H1 (cell line): ENCODE data around the gene TPT1. TPM values are rescaled to one million over a fixed set of nuclear protein-coding genes. Genes with fewer than 3 reads are reported as not detected.
A peak's percentile ranks its signal among the peaks of the same experiment; 100 is the strongest.

Experiments
- CTCF ChIA-PET: fragments of 300-600 bp; sonication (Branson Sonifier 250); formaldehyde crosslinking; loops from one replicate; lab custom pipeline; 2021; ENCODE audit not compliant: partially characterized antibody; lab: Charles Lee
- POLR2A ChIA-PET: fragments of 300-600 bp; sonication (Branson Sonifier 250); formaldehyde crosslinking; loops from one replicate; lab custom pipeline; 2021; ENCODE audit warnings: inconsistent platforms; ENCODE audit not compliant: partially characterized antibody; lab: Charles Lee
- DNase-seq, 2 experiments: peaks; one replicate each; pipeline versions ENCODE4 v3.0.0 to v3.0.0-alpha.2; 2010 to 2022; ENCODE audit warnings: low spot score in 2 of 2, low read depth in 1 of 2, mixed read lengths in 1 of 2
- FAIRE-seq: peaks from 2 replicates; lab custom pipeline; 2011; peaks lifted over from hg19 to GRCh38; lab: Jason Lieb, UNC
- H2AFZ ChIP-seq: 2 replicates; pipeline ENCODE4 v1.8.1; 2012; ENCODE audit warnings: low read length, inconsistent platforms
- H2AK5ac ChIP-seq: 2 replicates; pipeline ENCODE4 v1.6.1; 2013; ENCODE audit warnings: low read depth, low read length
- H2BK120ac ChIP-seq: replicated peaks from 2 replicates; pipeline ENCODE3; 2013; ENCODE audit warnings: low read depth, low read length, inconsistent platforms
- H2BK12ac ChIP-seq: 2 replicates; pipeline ENCODE4 v1.6.1; 2013; ENCODE audit warnings: low read depth, low read length
- H2BK15ac ChIP-seq: 2 replicates; pipeline ENCODE4 v1.6.1; 2013; ENCODE audit warnings: low read length
- H2BK20ac ChIP-seq: 2 replicates; pipeline ENCODE4 v1.6.1; 2013; ENCODE audit warnings: low read length
- H2BK5ac ChIP-seq: 2 replicates; pipeline ENCODE4 v1.6.1; 2013; ENCODE audit warnings: low read depth, low read length
- H3K14ac ChIP-seq: 2 replicates; pipeline ENCODE4 v1.6.1; 2013; ENCODE audit warnings: inconsistent platforms; ENCODE audit not compliant: insufficient read length
- H3K18ac ChIP-seq: 2 replicates; pipeline ENCODE4 v1.6.1; 2013; ENCODE audit warnings: low read length; ENCODE audit errors: extremely low read depth
- H3K23ac ChIP-seq: 2 replicates; pipeline ENCODE4 v1.6.1; 2013; ENCODE audit warnings: inconsistent platforms; ENCODE audit not compliant: insufficient read length
- H3K23me2 ChIP-seq: 2 replicates; pipeline ENCODE4 v1.6.1; 2013; ENCODE audit warnings: low read depth, low read length
- H3K27ac ChIP-seq: 2 replicates; pipeline ENCODE4 v1.6.1; 2011; ENCODE audit warnings: low read depth, low read length, inconsistent platforms
- H3K27me3 ChIP-seq, 4 experiments: replicated peaks in 1 of 4; 1 replicate in 1 of 4; 2 replicates in 3 of 4; pipeline versions ENCODE4 v1.6.1 to v1.8.1; 2011 to 2013; ENCODE audit warnings: low read length in 3 of 4, mild to moderate bottlenecking in 3 of 4, inconsistent platforms in 2 of 4, mixed read lengths in 2 of 4, moderate library complexity in 1 of 4; ENCODE audit not compliant: control insufficient read depth in 3 of 4, insufficient read depth in 3 of 4; ENCODE audit errors: extremely low read depth in 1 of 4
- H3K36me3 ChIP-seq, 4 experiments: 2 replicates each; pipeline versions ENCODE4 v1.6.1 to v1.8.1; 2011 to 2013; ENCODE audit warnings: mild to moderate bottlenecking in 4 of 4, low read length in 3 of 4, moderate library complexity in 2 of 4, control low read depth in 1 of 4, inconsistent platforms in 1 of 4; ENCODE audit not compliant: insufficient read depth in 4 of 4, control insufficient read depth in 2 of 4
- H3K4ac ChIP-seq: replicated peaks from 2 replicates; pipeline ENCODE3; 2013; ENCODE audit warnings: low read length, low read depth, mixed read lengths, inconsistent platforms; ENCODE audit not compliant: insufficient read length
- H3K4me1 ChIP-seq, 4 experiments: replicated peaks in 1 of 4; 1 replicate in 1 of 4; 2 replicates in 3 of 4; pipeline versions ENCODE4 v1.6.1 to v1.8.1; 2011 to 2013; ENCODE audit warnings: low read length in 3 of 4, inconsistent platforms in 2 of 4, mixed read lengths in 1 of 4; ENCODE audit not compliant: insufficient read depth in 4 of 4, control insufficient read depth in 3 of 4
- H3K4me2 ChIP-seq, 2 experiments: 2 replicates each; pipeline versions ENCODE4 v1.6.1 to v1.8.1; 2011 to 2013; ENCODE audit warnings: low read depth in 2 of 2, low read length in 2 of 2, control low read depth in 1 of 2, inconsistent platforms in 1 of 2, mild to moderate bottlenecking in 1 of 2; ENCODE audit not compliant: insufficient read depth in 1 of 2
- H3K4me3 ChIP-seq, 4 experiments: fragments of 200-600, 300-600 bp in 1 of 4; sonication (generic), shearing (Covaris generic), sonication (Bioruptor Twin) in 1 of 4; 2 replicates each; pipeline versions ENCODE4 v1.5.1 to v1.8.1; 2011 to 2016; ENCODE audit warnings: low read length in 4 of 4, low read depth in 3 of 4, control low read depth in 2 of 4, inconsistent platforms in 2 of 4, mild to moderate bottlenecking in 2 of 4, mixed read lengths in 1 of 4, moderate library complexity in 1 of 4; ENCODE audit not compliant: insufficient read depth in 2 of 4; ENCODE audit errors: extremely low read depth in 1 of 4
- H3K56ac ChIP-seq: replicated peaks from 2 replicates; pipeline ENCODE3; 2013; ENCODE audit warnings: low read depth, mild to moderate bottlenecking, mixed read lengths, low read length, inconsistent platforms; ENCODE audit not compliant: insufficient read length
- H3K79me1 ChIP-seq: 2 replicates; pipeline ENCODE4 v1.6.1; 2013; ENCODE audit warnings: low read depth, low read length, control low read depth
- H3K79me2 ChIP-seq, 2 experiments: 2 replicates each; pipeline versions ENCODE4 v1.6.1 to v1.8.1; 2012 to 2013; ENCODE audit warnings: low read length in 2 of 2, mild to moderate bottlenecking in 2 of 2, inconsistent platforms in 1 of 2; ENCODE audit not compliant: insufficient read depth in 2 of 2, control insufficient read depth in 1 of 2
- H3K9ac ChIP-seq, 4 experiments: replicated peaks in 1 of 4; 1 replicate in 1 of 4; 2 replicates in 3 of 4; pipeline versions ENCODE4 v1.6.1 to v1.8.1; 2011 to 2013; ENCODE audit warnings: low read depth in 3 of 4, low read length in 3 of 4, control low read depth in 2 of 4, mild to moderate bottlenecking in 2 of 4, moderate library complexity in 2 of 4, inconsistent platforms in 1 of 4; ENCODE audit errors: extremely low read depth in 1 of 4
- H3K9me3 ChIP-seq, 2 experiments: 2 replicates each; pipeline versions ENCODE4 v1.6.1 to v1.8.1; 2012 to 2013; ENCODE audit warnings: mild to moderate bottlenecking in 2 of 2, moderate library complexity in 2 of 2, control low read depth in 1 of 2, inconsistent platforms in 1 of 2, low read depth in 1 of 2, low read length in 1 of 2, mixed read lengths in 1 of 2; ENCODE audit not compliant: insufficient read depth in 2 of 2
- H4K20me1 ChIP-seq, 2 experiments: replicated peaks in 1 of 2; 2 replicates each; pipeline versions ENCODE3 to v1.8.1; 2011 to 2013; ENCODE audit warnings: inconsistent platforms in 2 of 2, low read length in 2 of 2, mild to moderate bottlenecking in 1 of 2; ENCODE audit not compliant: insufficient read depth in 2 of 2, control insufficient read depth in 1 of 2
- H4K5ac ChIP-seq: 2 replicates; pipeline ENCODE4 v1.6.1; 2013; ENCODE audit warnings: low read length, low read depth, mixed read lengths, inconsistent platforms; ENCODE audit not compliant: insufficient read length
- H4K8ac ChIP-seq: 2 replicates; pipeline ENCODE4 v1.8.0; 2013; ENCODE audit warnings: mild to moderate bottlenecking, moderate library complexity, low read length, inconsistent platforms; ENCODE audit not compliant: insufficient read depth; ENCODE audit errors: extremely low read depth
- H4K91ac ChIP-seq: replicated peaks from 2 replicates; pipeline ENCODE3; 2013; ENCODE audit warnings: low read length, mixed read lengths, inconsistent platforms; ENCODE audit not compliant: insufficient read length
- EP300 ChIP-seq, 2 experiments: IDR thresholded peaks; 1 replicate in 1 of 2; 2 replicates in 1 of 2; pipeline ENCODE4 v1.6.1; 2011 to 2012; ENCODE audit warnings: low read depth in 2 of 2, low read length in 2 of 2, mild to moderate bottlenecking in 2 of 2, borderline replicate concordance in 1 of 2, inconsistent platforms in 1 of 2, moderate library complexity in 1 of 2
- JUND ChIP-seq: IDR thresholded peaks from 2 replicates; pipeline ENCODE4 v1.6.1; 2011; ENCODE audit warnings: mild to moderate bottlenecking, improper control_type of control experiment, low read length
- POLR2A ChIP-seq, 2 experiments: IDR thresholded peaks; 1 replicate in 1 of 2; 2 replicates in 1 of 2; pipeline ENCODE4 v1.6.1; 2011; ENCODE audit warnings: low read depth in 2 of 2, low read length in 2 of 2, mild to moderate bottlenecking in 2 of 2; ENCODE audit errors: control extremely low read depth in 1 of 2
- POLR2AphosphoS5 ChIP-seq: IDR thresholded peaks from 2 replicates; pipeline ENCODE4 v1.6.1; 2011; ENCODE audit warnings: low read depth, low read length
- WGBS, 2 experiments: shearing (Covaris generic) in 1 of 2; methylation state at CpG; one replicate each; pipeline versions ENCODE4 v1.1.6 to v1.1.7; 2013 to 2015; ENCODE audit warnings: low lambda C conversion rate in 2 of 2, mixed read lengths in 2 of 2, inconsistent platforms in 1 of 2, low coverage in 1 of 2, missing lambda C conversion rate in 1 of 2; ENCODE audit not compliant: insufficient replicate concordance in 2 of 2, insufficient coverage in 1 of 2, insufficient read length in 1 of 2; ENCODE audit errors: extremely low coverage in 1 of 2, missing lambda C conversion rate in 1 of 2; 5-methylcytosine and 5-hydroxymethylcytosine counted together
- polyA plus RNA-seq, 7 experiments: library from polyadenylated mRNA; depleted of rRNA in 3 of 7; stranded (reverse) in 5 of 7; unstranded in 2 of 7; fragments of >200 nt in 5 of 7; fragments of 200-250 nt in 2 of 7; gene quantifications; 1 replicate in 5 of 7; 2 replicates in 1 of 7; 4 replicates in 1 of 7; pipeline versions ENCODE4 v1.2.1 to v1.2.3, GENCODE V29; 2011 to 2013; ENCODE audit warnings: missing spikeins in 2 of 7, mixed read lengths in 2 of 7
- total RNA-seq: library from RNA; stranded (reverse); fragmentation: NEBNext Ultra II Directional; extraction: Animal tissue kit (Norgen Biotek cat#: 25700); gene quantifications from 2 replicates; pipeline ENCODE4 v1.2.1, GENCODE V29; 2021

Gene TPT1
- total and polyA plus RNA-seq, 2 of the 8 experiments (the other 6 are each of a cell fraction or from before 2014, with no cell fraction given) = 2,245 to 2,279 TPM

DNA sequence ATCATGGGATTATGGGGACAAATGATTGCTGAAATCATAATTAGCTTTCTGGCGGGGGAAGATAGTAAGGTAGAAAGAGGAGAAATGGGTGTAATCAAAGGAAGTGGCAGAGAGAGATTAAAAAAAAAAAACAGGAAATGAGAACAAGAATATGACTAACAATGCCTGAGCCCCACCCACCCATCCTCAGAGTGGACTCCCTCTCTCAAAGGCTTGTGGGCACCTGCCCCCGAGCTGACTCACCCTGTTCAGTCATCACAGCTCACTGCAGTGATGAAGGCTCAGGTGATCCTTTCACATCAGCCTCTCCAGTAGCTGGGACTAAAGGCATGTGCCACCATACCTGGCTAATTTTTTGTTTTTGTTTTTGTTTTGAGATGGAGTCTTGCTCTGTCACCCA lies 26.4 kb upstream of the TPT1 start:
- no peak overlapping the region for H3K23ac ChIP-seq
- no peaks in the 10 kb centered on the region for H3K9me3 ChIP-seq
- H2BK20ac ChIP-seq = no peak overlapping the region
- TF ChIP-seq POLR2A (IDR thresholded peaks at IDR 0.05; ENCODE audit: control extremely low read depth in 1 of 2, low read depth in 2 of 2, low read length in 2 of 2) (peak in 1 of 2 experiments; percentile 37; a peak in 1 of 3 replicates), POLR2AphosphoS5 (0 out of 2 replicates have a peak, but pooled peaks have one; percentile 33), EP300 (IDR thresholded peaks at IDR 0.05; ENCODE audit: borderline replicate concordance in 1 of 2, low read depth in 2 of 2, low read length in 2 of 2) (no peak), JUND (peak; percentile 47; the same call in 1 of the 2 replicates)
- no peak overlapping the region for H2BK120ac ChIP-seq
- no peak overlapping the region for H4K8ac ChIP-seq
- H2AFZ ChIP-seq = no peak overlapping the region
- POLR2A ChIA-PET = interaction anchor here (0.7 to 1.6 kb wide), 2 partner anchors 21 to 32 kb away, joined by 3 to 6 read pairs; no protein-coding TSS in a partner anchor
- no peaks in the 10 kb centered on the region for H3K79me1 ChIP-seq
- H3K36me3 ChIP-seq = no peaks in the 10 kb centered on the region
- no peaks in the 10 kb centered on the region for H4K20me1 ChIP-seq
- no peak overlapping the region for H3K4ac ChIP-seq
- 0 out of 2 replicates have a peak overlapping the region, but pooled peaks have one; percentile 35 for H2BK5ac ChIP-seq
- no peak overlapping the region for H3K4me2 ChIP-seq
- no peak overlapping the region for H3K14ac ChIP-seq
- no peak overlapping the region for H3K4me3 ChIP-seq
- H3K27ac ChIP-seq = no peak overlapping the region
- DNase-seq (peak in 1 of 2 experiments; percentile 66), FAIRE-seq (no peak)
- 0 out of 2 replicates have a peak overlapping the region, but pooled peaks have one; percentile 13 for H2AK5ac ChIP-seq
- no peaks in the 10 kb centered on the region; a peak in 1 of 4 replicates for H3K79me2 ChIP-seq
- H3K9ac ChIP-seq = no peak overlapping the region
- H3K56ac ChIP-seq = no peak overlapping the region
- no peak overlapping the region for H4K5ac ChIP-seq
- H3K27me3 ChIP-seq = no peaks in the 10 kb centered on the region
- H2BK15ac ChIP-seq = no peak overlapping the region
- CTCF ChIA-PET = interaction anchor here (1.2 to 12.3 kb wide), 5 partner anchors 11 to 98 kb away, joined by 3 to 164 read pairs (median 4); partner anchors contain the start of gene COG3
- no peak overlapping the region for H4K91ac ChIP-seq
- H3K18ac ChIP-seq = no peak overlapping the region
- H2BK12ac ChIP-seq = no peak overlapping the region
- 93% methylated on average over 2 of the region's 2 CpGs; no CpG with 5 or more reads in 1 of the 2 experiments for WGBS, 2 experiments
- peaks cover 0 to 7% (median 3%) of the 10 kb centered on the region in 4 experiments; a peak in 5 of 7 replicates for H3K4me1 ChIP-seq
- no peaks in the 10 kb centered on the region for H3K23me2 ChIP-seq
